HG03108 (cell line): ENCODE data around the gene PTPN9.

Source experiments
- ATAC-seq: cut with Tn5 transposase; IDR thresholded peaks from one replicate; pipeline ENCODE4 v1.9.1; 2021; ENCODE audit warnings: moderate library complexity; ENCODE audit not compliant: unreplicated experiment

PTPN9 gene

GRCh38 chr15:75425966-75426500, 153.1 kb downstream of the PTPN9 start:
- ATAC-seq, result no peak

GRCh38 chr15:75422554-75422953, 156.6 kb downstream of the PTPN9 start:
- no peak for ATAC-seq

- ATAC-seq, result no peak
Observed at GRCh38 chr15:75420698-75421097, 158.4 kb downstream of the PTPN9 start.

GRCh38 chr15:75416584-75416983, 162.5 kb downstream of the PTPN9 start:
- ATAC-seq, result no peak
